Stimulated activated CD8-positive, alpha-beta memory T cell treated with anti-CD3 and anti-CD28 coated beads, Interleukin-7, amount 100 ng/mL, for 4 hours (primary cell): ENCODE results near the gene CTSD.

Source experiments
- DNase-seq, 2 donors: peaks; one replicate each; pipeline ENCODE4 v3.0.0-alpha.2; 2020; ENCODE audit warnings: low read depth in 2 of 2

Gene CTSD

GRCh38 chr11:1744891-1745700 is 18.6 kb downstream of the CTSD start:
- no peak for DNase-seq

DNA sequence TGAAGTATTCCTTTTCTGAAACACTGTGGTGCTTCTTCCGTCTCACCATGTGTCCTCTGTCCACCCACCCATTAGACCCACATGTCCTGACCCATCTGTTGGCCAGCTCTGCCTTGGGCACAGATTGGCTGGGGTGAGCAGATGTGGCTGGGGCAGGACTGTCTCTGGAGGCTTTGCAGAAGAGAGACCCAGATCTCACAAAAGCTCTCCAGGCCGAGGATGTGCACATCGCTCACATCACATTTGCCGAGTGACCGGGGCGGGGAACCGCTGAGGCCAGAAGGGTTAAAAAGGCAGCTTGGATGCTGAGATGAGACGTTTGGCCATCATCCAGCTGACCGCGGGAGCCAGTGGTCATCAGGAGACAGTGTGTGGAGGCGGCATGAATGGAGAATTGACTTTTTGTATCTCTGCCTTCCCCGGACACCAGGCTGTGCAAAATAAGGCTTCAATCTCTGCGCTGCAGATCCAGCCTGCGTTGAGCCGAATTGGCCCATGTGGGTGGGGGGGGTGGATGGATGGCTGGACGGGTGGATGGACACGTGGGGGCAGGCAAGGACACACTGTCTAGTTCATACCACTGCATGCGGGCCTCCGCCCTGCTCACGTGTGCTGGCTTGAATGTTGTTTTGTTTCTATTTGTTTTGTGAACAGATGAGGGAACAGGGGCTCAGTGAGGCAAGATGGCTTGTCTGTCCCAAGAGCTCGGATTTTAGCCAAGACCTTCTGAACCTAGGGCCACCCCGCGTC is 19.4 kb downstream of the CTSD start:
- DNase-seq, result no peak

DNA sequence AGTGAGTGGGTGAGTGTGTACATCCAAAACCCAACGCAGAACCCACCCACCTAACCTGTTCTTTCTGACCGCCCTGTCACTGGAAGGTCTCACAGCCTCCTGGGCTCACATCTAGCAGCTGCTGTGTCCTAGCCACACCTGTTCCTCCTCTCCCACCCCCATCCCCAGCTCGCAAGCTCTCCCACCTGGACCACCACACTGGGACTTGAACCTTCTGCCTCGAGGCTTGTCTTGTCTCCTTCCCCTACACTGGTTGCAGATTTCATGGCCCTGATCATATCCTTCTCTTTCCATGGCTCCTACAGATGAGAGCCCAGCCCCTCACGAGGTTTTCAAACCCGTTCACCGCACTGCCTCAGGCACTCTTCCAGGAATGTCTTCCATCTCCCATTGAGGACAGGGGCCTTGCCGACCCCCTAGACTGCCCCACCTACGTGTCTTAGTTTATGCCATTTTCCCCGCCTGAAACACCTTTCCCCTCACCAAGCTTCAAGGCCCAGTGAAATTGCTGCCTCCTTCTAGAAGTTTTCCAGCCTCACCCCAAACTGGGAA is 20.1 kb downstream of the CTSD start:
- no peak for DNase-seq

GRCh38 chr11:1742869-1743584 is 20.7 kb downstream of the CTSD start:
- DNase-seq, result no peak

DNA sequence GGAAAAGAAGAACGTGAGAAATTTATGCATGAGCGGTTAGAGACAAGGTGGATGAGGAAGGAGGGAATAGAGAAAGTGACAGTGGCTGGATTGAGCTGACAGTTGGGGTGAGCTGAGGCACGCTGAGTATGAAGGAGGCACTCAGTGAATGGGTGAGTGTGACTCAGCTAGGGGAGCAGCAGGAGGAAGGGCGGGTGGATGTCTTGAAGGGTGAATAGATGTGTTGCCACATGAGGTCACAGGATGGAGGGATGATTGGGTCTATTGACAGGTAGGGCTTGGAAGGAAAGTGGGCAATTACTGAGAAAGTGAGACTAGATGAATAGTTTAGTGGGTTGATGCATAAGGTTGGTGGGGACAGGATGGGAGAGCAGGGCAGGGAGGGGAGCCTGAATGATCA is 21.4 kb downstream of the CTSD start:
- DNase-seq, result no peak

DNA sequence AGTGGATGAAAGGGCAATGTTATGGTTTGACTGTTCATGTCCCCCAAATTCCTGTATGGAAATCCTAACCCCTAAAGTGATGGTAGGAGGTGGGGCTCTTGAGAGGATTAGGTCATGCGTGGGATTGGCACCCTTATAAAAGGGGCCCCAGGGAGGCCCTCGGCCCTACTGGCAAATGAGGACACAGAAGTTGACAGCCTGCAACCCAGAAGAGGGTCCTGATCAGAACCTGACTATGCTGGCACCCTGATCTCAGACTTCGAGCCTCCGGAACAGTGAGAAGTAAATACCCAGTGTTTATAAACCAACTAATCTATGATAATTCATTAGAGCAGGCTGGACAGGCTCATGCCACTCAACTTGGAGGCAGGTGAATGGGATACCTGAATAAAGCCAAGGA is 22.0 kb downstream of the CTSD start:
- no peak for DNase-seq

DNA sequence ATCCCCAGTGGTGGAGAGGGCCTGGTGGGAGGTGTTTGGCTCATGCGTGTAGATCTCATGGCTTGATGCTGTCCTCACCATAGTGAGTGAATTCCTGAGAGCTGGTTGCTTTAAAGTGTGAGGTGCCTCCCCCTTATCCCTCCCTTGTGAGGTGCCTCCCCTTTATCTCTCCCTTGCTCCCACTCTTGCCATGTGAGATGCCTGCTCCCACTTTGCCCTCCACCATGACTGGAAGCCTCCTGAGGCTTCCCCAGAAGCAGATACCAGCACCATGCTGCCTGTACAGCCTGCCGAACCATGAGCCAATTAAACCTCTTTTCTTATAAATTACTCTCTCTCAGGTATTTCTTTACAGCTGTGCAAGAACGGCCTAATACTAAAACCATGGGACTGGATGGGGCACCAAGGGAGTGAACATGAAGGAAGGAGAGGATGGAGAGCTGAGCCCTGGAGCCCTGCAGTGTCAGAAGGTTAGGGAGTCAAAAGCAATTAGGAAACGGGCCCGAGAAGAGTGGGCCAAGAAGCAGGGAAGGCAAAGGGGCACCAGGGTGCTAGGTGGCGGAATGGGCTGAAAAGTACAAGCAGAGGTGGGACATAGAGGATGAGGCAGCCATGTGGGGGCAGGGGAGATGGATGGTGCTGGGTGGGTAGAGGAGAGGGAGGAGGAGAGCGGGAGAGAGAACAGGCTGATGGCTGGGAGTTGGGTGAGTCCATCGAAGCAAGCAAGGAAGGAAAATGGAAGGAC is 22.8 kb downstream of the CTSD start:
- DNase-seq, result no peak

GRCh38 chr11:1739576-1739975 is 24.2 kb downstream of the CTSD start:
- no peak for DNase-seq

GRCh38 chr11:1738380-1738779 is 25.3 kb downstream of the CTSD start:
- no peak for DNase-seq

DNA sequence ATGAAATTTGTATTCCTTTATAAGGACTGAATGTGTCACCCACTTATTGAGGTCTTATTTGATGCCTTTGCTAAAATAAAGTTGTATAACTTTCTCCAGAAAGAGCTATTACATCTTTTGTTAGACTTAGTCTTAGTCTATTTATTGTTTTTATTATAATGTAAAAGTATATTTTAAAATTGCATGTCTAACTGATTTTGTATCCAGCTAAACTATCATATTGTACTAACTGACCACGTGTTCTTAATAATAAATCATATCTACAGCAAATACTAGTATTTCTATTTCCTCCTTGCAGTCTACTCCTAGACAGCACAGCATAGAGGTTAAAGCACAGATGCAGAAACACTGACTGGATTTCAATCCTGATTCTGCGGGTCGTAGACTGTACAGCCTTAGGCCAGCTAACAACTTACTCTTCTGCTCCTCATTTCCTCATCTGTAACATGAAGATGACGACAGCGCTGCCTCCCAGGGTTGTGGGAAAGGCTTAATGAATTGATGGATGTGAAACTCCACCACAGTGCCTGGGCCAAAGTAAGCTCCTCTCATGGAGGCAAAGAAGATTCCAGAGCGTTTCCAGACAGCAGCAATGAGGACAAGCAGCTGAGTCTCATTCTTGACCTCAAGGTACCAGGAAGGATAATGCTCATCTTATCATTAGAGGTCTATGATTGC is 26.5 kb downstream of the CTSD start:
- DNase-seq, result no peak

DNA sequence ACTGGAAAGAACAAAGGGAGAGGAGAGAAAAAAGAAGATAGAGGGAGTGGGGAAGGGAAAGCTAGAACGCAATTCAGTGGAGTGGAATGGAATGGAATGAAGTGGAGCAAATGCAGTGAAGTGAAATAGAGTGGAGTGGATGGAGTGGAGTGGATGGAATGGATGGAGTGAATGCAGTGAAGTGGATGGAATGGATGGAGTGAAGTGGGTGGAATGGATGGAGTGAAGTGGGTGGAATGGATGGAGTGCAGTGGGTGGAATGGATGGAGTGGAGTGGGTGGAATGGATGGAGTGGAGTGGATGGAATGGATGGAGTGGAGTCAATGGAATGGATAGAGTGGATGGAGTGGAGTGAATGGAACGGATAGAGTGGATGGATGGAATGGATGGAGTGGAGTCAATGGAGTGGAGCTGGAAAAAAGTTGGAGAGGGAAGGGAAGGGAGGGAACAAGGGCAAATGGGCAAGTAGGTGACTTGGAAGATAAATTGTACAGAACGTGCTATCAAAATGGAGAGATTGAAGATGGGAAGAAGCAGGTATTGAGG is 27.2 kb downstream of the CTSD start:
- no peak for DNase-seq

GRCh38 chr11:1735271-1735670 is 28.5 kb downstream of the CTSD start:
- no peak for DNase-seq

DNA sequence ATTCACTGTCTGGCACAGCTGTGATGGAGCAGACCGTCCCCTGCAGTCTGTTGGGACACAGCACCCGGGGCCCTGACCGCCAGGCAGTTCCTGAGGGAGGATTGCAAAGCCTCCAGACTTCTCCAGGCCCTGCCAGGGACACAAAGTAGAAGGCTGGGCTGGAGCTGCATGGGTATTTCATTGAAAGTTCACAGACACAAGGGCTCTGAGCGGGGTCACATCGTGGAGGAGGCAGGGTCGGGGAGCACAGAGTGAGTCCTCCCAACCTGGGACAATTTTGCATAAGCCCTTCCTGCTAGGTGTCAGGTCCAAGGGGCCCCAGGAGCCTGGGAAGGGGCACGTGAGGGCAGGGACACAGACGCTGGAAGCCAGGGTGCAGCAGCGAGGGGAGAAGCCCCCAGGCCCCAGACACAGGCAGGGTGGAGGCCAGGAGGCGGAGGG is 29.1 kb downstream of the CTSD start:
- DNase-seq, result no peak

GRCh38 chr11:1733716-1734640 is 29.7 kb downstream of the CTSD start:
- no peak for DNase-seq

DNA sequence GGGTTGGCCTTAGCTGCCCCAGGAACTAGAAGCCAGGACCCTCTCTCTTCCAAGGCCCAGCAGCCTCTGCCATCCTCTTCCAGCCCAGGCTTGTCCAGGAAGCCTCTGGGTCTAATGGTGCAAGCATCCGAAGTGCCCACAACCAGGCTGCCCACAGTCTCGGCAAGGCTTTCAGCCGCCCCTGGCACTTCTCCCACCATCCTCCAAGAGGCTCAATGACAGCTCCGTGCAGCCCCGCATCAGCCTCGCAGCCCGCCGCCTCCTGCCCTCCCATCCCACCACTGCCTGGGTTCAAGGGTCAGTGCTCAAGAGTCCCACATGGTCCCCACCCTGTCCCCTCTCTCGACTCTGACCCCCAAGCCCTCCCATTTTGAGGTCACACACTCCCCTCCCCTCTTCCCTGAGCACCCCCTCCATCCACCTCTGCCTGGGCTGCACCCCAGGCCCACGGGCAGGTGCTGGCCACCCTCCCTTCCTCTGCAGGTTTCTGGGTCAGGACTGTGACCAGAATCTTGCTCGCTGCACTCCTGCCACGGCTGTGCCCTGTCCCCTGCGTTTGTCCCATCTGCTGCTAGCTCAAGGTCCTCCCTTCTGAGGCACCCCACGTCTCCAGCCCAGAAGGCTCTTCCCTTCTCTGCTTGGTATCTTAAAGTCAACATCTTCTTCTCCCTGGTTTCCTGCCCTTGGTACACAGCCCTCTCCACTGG is 30.6 kb downstream of the CTSD start:
- no peak for DNase-seq

DNA sequence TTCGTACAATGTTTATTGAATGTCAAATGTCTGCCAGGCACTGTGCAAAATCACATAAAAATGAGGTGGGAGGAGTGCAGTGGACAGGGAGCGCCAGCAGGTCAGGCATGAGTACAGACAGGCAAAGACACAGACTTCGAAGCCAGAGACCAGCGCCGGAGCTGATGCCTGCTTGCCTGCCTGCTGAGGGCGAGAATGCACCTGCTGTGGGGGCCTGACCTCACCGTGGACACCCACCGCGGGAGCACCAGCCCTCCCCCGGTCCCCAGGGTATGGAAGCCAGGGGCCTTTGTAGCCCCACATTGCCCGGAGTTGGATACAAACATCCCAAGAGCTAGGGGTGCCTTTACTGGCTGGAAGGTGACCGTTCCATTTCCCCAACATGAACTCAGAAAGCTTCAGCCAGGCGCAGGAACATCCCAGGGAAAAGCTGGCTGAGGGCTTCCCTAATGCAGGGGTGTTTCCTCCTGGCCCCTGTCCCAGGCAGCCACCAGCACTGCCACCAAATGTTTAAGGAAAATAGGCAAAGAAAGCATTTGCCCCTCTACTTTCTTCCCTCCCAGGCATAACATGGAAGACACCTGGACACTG is 31.2 kb downstream of the CTSD start:
- DNase-seq, result no peak

GRCh38 chr11:1731451-1732059 is 32.2 kb downstream of the CTSD start:
- DNase-seq, result no peak

DNA sequence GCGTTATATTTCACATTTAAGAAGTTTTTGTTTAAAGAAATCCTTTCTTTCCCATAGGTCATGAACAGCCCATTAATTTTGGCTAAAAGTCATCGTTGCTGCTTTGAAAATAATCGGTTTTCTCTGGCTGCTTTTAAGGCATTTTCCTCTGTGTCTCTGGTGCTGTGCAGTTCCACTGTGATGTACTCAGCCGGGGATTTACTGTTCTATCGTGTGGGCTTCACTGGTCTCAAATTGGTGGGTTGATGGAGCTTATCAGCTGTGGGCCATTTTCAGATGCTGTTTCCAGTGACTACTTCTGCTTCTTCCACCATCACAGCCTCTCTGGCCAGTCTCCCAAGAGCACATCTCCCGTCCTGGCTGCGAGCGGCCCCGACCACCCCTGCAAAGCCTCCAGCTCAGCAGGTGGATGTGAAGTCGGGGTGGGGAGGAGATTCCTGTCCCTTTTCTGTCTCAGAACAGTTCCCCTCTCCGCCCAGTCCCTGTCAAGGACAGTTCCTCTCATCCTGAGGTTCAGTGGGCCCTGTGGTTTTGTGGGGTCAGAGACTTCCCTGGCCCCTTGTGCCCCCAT is 33.6 kb downstream of the CTSD start:
- DNase-seq, result no peak
